22Rv1 (cell line): Measurements from ENCODE around the gene ERC1.
A peak's percentile ranks its signal among the peaks of the same experiment; 100 is the strongest.

ENCODE experiments used
- ZFX ChIP-seq: fragments of 450-650 bp; IDR thresholded peaks from 2 replicates; pipeline ENCODE4 v1.6.1; 2017; ENCODE audit warnings: antibody characterized with exemption, borderline replicate concordance
- TF ChIP-seq, protein P1 (sequence below): fragments of 450-650 bp; IDR thresholded peaks from 2 replicates; pipeline ENCODE4 v1.5.1; 2017; ENCODE audit warnings: mild to moderate bottlenecking

DNA sequence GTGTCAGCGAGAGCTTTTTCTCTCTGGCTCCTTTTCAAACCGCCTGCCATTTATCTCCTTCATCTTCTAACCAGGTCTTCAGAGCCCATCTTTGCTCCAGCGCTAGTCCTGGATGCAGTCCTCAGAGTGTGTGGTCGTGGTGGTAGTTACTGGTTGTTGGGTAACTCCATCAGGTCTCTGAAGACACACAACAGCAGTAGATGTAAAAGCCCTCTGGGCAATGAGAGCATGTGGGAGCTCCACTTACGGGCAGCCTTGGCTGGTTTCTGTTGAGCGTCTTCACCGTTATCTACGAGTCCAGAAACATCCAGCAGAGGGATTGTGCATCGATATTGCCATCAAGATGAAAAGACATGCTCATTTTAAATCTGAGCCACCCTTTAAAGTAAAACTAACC, 542.2 kb downstream of the ERC1 start:
- TF ChIP-seq, protein P1, sequence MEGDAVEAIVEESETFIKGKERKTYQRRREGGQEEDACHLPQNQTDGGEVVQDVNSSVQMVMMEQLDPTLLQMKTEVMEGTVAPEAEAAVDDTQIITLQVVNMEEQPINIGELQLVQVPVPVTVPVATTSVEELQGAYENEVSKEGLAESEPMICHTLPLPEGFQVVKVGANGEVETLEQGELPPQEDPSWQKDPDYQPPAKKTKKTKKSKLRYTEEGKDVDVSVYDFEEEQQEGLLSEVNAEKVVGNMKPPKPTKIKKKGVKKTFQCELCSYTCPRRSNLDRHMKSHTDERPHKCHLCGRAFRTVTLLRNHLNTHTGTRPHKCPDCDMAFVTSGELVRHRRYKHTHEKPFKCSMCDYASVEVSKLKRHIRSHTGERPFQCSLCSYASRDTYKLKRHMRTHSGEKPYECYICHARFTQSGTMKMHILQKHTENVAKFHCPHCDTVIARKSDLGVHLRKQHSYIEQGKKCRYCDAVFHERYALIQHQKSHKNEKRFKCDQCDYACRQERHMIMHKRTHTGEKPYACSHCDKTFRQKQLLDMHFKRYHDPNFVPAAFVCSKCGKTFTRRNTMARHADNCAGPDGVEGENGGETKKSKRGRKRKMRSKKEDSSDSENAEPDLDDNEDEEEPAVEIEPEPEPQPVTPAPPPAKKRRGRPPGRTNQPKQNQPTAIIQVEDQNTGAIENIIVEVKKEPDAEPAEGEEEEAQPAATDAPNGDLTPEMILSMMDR: peak; percentile 28; the same call in 1 of the 2 replicates
- TF ChIP-seq ZFX: no peak
